Ascending aorta (tissue), 2 donors: ENCODE measurements around the gene WNT1. TPM values are rescaled to one million over a fixed set of nuclear protein-coding genes. Genes with fewer than 3 reads are reported as not detected.

Source experiments
- DNase-seq, 2 donors: peaks; one replicate each; pipeline ENCODE4 v3.0.0-alpha.2; 2019; ENCODE audit warnings: low spot score in 2 of 2
- H3K27ac ChIP-seq, 2 donors: fragments of 200-600 bp; sonication (generic); one replicate each; pipeline ENCODE4 v1.5.1; 2016 to 2017; ENCODE audit warnings: mild to moderate bottlenecking in 1 of 2
- H3K27me3 ChIP-seq: fragments of 200-600 bp; sonication (generic); one replicate; pipeline ENCODE4 v1.5.1; 2017
- H3K36me3 ChIP-seq, 2 donors: fragments of 200-600 bp; sonication (generic); one replicate each; pipeline ENCODE4 v1.5.1; 2016
- H3K4me1 ChIP-seq, 2 donors: fragments of 200-600 bp; sonication (generic); one replicate each; pipeline ENCODE4 v1.5.1; 2016 to 2017; ENCODE audit warnings: mild to moderate bottlenecking in 1 of 2
- H3K4me3 ChIP-seq, 2 donors: fragments of 200-600 bp; sonication (generic); one replicate each; pipeline ENCODE4 v1.5.1; 2016 to 2017; ENCODE audit warnings: mild to moderate bottlenecking in 1 of 2
- H3K9me3 ChIP-seq, 2 donors: fragments of 200-600 bp; sonication (generic); one replicate each; pipeline ENCODE4 v1.5.1; 2016
- CTCF ChIP-seq, 3 experiments: fragments of 200-600 bp in 2 of 3; fragments of 450-650 bp in 1 of 3; sonication (generic) in 2 of 3; IDR thresholded peaks; one replicate each; pipeline ENCODE4 v1.5.1; 2016 to 2019; ENCODE audit warnings: antibody characterized with exemption in 3 of 3, mild to moderate bottlenecking in 1 of 3, moderate library complexity in 1 of 3
- intact Hi-C: fragments of 100-400 bp; cut with DNase I; formaldehyde crosslinking; loops from one replicate; pipeline ENCODE4 v1.15.1; 2023
- total RNA-seq: library from RNA; depleted of rRNA; stranded (reverse); fragments of >200 nt; gene quantifications from one replicate; pipeline ENCODE4 v1.1.0, GENCODE V29; 2016

WNT1 gene
- total RNA-seq, 1 donor from 2014 or later, result not detected

DNA sequence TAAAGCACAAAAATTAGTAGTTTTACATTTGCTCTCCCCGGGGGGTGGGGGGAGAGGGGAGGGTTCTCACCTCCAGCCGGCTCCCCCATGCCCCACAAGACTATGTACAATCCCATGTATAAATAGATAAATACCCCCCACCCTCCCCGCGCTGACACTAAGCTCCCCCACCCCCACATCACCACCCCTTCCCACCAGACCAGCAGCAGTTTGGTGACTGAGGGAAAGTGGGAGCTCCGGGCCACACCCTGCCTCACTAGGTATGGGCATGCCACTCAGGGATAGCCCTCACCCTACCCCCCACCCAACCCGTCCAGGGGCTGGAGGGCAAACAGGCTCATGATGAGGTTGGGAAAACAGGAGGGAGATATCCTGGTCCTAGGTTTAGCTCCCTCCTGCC is 42.3 kb downstream of the WNT1 start:
- DNase-seq, result no peak
- peaks cover 39 to 48% of the 10 kb centered on the region in 2 donors for H3K36me3 ChIP-seq
- H3K27ac ChIP-seq, result peak overlapping the region; percentile 86 to 96
- peaks cover 0 to 6% of the 10 kb centered on the region in 2 donors for H3K4me1 ChIP-seq
- TF ChIP-seq CTCF (IDR thresholded peaks at IDR 0.05), result no peak
- intact Hi-C loops, result no loop called here
- H3K27me3 ChIP-seq, result no peaks in the 10 kb centered on the region
- no peak overlapping the region for H3K4me3 ChIP-seq
- H3K9me3 ChIP-seq, result no peaks in the 10 kb centered on the region

GRCh38 chr12:49021292-49021915 is 43.3 kb downstream of the WNT1 start:
- DNase-seq, result no peak
- Histone ChIP-seq H3K27me3 (no peaks in the 10 kb centered on the region), H3K9me3 (no peaks in the 10 kb centered on the region), H3K4me3 (no peak overlapping the region), H3K27ac (no peak overlapping the region), H3K36me3 (peaks cover 48 to 58% of the 10 kb centered on the region in 2 donors), H3K4me1 (peaks cover 0 to 6% of the 10 kb centered on the region in 2 donors)
- no peak for TF ChIP-seq CTCF (IDR thresholded peaks at IDR 0.05)
- intact Hi-C loops, result no loop called here

DNA sequence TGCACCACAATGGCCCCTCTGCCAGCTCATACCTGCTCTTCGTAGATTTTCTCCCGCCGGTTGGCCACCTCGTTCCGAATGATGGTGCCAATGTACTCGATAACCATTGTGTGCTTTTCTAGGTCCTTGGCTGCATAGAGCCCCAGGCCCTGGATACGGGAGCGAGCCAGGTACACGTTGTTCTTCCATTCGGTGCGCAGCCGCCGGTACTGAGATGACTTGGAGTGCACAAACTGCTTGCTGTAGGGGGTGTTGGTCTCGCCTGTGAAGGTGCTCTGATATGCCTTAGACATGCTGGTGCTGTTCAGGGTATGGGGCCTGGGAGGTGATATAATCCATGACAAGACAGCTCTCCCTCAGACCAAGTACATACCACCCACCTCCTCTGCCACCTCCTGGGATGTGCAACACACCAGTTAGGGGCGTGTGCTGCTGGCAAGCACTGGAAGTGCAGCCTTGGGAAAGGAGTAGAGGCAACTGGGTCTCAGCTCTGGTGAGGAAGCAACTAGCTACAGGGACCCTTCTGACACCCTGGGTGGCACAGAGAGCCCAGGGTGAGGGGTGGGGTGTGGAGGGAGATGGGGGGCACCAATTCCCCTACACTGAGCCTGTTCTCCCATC is 44.5 kb downstream of the WNT1 start:
- no peak for DNase-seq
- TF ChIP-seq CTCF (IDR thresholded peaks at IDR 0.05), result no peak
- H3K27ac ChIP-seq, result no peak overlapping the region
- peaks cover 61 to 71% of the 10 kb centered on the region in 2 donors for H3K36me3 ChIP-seq
- intact Hi-C loops, result no loop called here
- H3K9me3 ChIP-seq, result no peaks in the 10 kb centered on the region
- H3K4me1 ChIP-seq, result peaks cover 0 to 6% of the 10 kb centered on the region in 2 donors
- H3K27me3 ChIP-seq, result no peaks in the 10 kb centered on the region
- no peak overlapping the region for H3K4me3 ChIP-seq

DNA sequence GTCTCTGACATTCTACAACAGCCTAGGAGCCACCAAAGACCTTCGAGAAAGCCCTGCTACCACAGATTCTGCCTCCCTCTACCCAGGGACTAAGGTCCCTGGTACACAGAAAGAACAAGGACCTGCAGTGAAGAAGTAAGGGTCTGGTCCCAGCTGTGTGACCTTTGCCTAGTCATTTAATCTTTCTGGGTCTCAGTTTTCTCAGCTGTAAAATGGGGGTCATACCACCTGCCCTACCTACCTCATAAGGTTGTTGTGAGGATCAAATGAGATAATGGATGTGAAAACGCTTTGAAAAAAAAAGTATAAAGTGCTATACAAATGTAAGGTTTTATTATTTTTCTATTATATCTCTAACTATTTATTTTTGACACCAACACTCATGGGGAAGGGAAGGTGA is 45.7 kb downstream of the WNT1 start:
- peaks cover 72 to 82% of the 10 kb centered on the region in 2 donors for H3K36me3 ChIP-seq
- DNase-seq, result no peak
- H3K4me3 ChIP-seq, result no peak overlapping the region
- no peak overlapping the region for H3K27ac ChIP-seq
- intact Hi-C loops, result no loop called here
- no peak for TF ChIP-seq CTCF (IDR thresholded peaks at IDR 0.05)
- H3K4me1 ChIP-seq, result peaks cover 0 to 6% of the 10 kb centered on the region in 2 donors
- H3K27me3 ChIP-seq, result no peaks in the 10 kb centered on the region
- no peaks in the 10 kb centered on the region for H3K9me3 ChIP-seq

DNA sequence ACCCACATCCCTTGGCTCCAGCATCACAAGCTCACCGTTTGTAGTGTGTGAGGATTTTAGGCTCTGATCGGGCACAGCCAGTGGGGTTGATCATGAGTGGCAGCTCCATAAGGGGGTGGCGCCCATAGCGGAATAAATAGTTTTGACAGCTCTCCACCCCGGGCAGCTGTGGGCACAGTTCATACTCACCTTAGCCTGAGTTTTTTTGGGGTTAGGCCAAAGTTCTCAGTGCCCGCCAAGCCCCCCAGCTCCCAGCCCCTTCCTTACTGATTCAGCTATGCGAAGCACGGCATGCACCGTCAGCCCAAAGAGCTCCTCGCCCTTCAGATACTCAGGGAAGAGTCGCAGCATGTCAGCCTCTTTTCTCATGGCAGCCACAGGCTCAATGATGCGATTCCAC is 46.4 kb downstream of the WNT1 start:
- H3K4me3 ChIP-seq, result no peak overlapping the region
- no peak for DNase-seq
- H3K27ac ChIP-seq, result no peak overlapping the region
- H3K9me3 ChIP-seq, result no peaks in the 10 kb centered on the region
- H3K27me3 ChIP-seq, result no peaks in the 10 kb centered on the region
- H3K36me3 ChIP-seq, result peaks cover 76 to 89% of the 10 kb centered on the region in 2 donors
- peaks cover 0 to 2% of the 10 kb centered on the region in 2 donors for H3K4me1 ChIP-seq
- intact Hi-C loops, result no loop called here
- no peak for TF ChIP-seq CTCF (IDR thresholded peaks at IDR 0.05)
